GM18498 (cell line): ENCODE measurements around the gene F2RL2.
"Not testable (repeated sequence)": the region's sequence is repeated elsewhere in the genome, so short reads cannot be mapped to it uniquely, and the experiment has no call there.

ENCODE experiments used
- ATAC-seq: cut with Tn5 transposase; IDR thresholded peaks from one replicate; pipeline ENCODE4 v1.9.1; 2021; ENCODE audit warnings: mild to moderate bottlenecking, moderate library complexity; ENCODE audit not compliant: unreplicated experiment

The F2RL2 gene

DNA sequence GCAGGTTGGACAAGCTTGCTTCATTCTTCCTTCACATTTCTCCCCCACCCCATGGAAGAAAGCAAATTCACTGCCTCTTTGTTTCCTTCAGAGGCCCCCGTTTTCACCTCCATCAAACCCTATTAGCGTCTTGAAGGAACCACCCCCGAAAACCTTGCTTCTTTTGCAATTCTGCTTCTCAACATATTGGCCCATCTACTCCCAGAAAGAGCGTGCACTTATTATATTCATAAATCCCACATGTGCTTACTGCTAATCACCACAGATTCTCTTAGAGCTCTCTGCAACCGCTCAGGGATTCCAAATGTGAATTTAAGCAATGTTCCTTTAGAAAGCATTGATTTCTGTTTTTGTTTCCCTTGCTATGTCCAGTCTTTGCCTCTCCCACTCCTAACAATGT, 1.1 kb downstream of the F2RL2 start:
- ATAC-seq = no peak

DNA sequence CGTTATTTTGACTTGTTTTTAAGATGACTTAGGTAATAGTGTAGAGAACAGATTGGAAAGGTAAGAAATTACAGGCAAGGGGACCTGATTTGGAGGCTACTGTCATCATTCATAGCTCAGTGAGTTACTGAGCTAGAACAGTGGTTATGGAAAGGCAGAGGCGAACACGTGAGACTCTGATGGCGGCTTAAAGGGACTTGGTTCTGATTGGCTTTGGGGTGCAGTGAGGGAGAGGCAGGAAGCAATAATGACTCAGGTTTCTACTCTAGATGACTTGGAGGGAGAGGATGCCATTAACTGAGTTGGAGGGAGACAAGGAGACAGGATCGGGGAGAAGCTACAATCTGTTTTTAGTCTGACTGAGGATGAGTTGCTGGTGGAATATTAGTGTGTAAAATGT, 3.0 kb downstream of the F2RL2 start:
- ATAC-seq = no peak

DNA sequence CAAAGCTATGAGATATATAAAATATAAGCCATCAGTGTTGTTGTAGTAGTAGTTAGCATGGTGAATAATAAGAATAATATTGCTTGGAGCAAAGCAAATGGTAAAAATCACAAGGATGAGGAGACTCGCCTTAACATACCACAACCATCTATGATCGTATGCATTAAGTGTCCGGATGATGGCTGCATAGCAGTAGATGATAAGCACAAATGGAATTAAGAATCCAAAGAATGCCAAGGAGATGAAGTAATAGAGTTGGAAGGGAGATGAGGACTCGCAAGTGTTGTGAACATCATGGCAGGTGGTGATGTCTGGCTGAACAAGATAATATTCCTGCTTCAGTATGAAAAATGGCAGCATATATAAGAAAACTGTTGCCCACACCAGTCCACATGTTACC, 5.5 kb downstream of the F2RL2 start:
- ATAC-seq = no peak

DNA sequence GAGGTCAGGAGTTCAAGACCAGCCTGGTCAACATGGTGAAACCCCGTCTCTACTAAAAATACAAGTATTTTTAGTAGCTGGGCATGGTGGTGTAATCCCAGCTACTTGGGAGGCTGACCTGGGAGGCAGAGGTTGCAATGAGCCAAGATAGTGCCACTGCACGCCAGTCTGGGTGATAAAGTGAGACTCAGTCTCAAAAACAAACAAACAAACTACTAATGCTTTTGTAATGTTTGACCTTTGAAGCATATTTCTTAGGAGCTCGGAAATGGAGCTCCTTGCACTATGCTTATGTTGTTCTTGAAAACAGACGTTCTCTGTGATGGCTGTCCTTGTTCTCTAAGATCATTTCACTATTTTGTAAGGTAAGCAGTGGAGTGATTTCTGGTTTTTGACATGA, 6.0 kb downstream of the F2RL2 start:
- ATAC-seq = no peak

DNA sequence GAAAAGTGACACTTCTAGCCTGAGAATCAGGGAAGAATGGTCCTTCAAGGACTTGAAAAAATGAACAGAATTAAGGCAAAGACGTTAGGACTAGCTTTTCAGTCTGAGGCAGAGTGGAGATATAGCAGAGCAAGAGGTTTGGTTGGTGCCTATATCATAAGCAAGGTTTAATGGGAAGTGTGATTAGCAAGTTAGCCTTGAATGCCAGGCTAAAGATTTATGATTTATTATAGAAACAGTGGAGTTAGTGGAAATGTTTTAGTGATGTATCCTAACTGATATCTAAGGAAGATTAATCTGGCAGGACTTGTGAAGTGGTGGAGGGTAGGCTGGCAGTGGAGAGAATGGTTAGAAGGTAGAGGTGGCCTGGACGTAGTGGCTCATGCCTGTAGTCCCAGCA, 7.0 kb downstream of the F2RL2 start:
- ATAC-seq = no peak

DNA sequence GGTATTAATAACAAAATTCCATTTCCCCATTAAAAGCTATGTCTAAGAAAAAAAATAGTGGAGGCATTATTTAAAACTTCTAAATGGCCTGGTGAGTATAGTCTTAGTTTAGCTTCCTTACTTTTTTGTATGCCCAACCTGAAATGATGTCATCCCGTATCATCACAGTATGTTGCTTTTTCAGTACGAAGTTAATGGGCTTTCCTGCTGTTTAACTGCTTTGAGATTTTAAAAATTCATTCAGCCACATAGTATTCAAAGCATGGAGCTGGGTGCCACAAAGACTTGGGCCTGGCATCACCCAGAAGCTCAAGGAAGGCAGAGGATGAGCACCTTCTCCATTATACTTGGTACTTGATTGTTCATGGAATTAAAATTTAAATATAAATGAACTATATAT, 7.4 kb downstream of the F2RL2 start:
- ATAC-seq = no peak

DNA sequence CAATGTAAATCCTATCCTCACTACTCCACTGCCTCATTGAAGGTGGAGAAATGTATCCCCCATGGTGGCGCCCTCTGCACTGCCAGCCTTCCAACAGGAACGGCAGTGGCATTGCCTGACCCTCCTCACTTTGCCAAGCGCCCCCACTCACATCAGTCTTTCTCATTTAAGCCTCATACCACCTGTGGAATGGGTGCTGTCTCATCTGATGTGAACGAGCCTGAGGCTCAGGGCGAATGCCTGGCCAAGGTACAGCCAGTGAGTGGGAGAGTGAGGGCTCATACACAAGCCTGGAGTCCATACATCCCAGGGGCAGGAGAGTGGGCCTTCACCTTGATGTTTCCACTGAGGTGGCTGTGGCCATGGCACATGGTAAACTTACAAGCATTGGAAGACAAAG, 10.3 kb downstream of the F2RL2 start:
- no peak for ATAC-seq

DNA sequence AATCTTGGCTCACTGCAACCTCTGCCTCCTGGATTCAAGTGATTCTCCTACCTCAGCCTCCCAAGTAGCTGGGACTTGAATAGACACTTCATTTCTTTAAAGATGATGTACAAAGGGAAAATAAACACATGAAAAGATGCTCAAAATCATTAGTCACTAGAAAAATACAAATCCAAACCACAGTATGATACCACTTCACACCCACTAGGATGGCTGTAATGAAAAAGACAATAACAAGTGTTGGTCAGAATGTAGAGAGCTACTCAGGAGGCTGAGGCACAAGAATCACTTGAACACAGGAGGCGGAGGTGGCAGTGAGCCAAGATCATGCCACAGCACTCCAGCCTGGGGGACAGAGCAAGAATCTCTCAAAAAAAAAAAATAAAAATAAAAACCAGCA, 13.0 kb downstream of the F2RL2 start:
- no peak for ATAC-seq

DNA sequence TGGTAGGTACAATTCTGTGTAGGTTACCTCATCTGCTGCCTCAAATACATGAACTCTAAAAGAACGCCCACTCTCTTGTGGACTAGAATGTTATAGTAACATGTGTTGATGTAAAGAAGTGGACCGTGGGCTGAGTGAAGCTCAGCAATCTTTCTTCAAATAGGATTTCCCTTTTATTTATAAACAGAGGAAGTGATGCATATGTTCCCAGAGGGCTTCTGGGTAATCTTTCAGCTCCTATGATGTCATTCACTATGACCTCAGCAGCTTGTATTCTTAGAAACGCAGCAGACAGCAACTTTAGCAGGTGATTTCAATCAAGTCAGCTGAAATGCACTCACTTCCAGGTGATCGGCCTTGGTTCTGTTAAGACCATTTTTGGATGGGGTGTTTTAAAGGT, 14.4 kb downstream of the F2RL2 start:
- no peak for ATAC-seq

DNA sequence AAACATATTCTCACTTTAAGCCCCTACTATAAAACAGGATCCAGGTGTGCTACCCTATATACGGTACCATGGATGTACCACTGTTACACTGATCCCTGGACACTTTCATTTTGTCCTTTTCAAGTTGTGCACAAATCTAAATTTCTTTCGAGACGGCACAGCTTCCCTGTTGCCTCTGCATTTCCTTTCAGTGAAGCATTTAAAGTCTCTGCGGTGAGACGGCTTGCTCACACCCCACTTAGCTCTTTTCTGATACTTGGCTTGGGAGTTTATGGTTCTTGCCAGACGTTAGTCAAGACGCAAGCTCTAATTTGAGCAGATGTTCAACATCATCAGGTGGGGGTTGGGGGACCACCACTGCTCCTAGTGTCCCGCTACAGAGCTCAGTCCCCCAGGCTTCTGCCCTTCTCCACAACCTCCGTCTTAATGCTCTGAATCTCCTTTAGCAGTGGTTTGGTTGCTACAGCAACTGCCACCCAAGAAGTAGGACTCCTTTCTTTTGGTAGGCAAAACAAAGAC, 15.8 kb downstream of the F2RL2 start:
- ATAC-seq = no peak

DNA sequence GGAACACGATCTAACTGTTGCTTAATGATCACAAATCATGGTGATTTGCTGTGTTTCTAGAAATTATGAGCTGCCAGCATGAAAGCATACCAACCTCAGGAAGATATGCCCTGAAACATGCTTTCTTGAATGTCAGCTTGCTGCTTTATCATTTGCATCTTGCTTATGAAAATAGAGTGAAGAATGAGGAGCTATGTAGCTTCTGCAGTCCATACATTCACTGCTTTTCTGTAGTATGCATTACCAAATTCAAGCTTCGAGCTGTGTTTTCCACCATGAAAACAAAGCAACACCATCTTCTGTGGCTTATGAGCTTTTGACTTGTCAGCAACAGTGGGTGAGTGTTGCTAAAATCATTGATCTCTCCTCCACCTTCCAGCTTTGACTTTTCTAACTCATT, 16.5 kb downstream of the F2RL2 start:
- no peak for ATAC-seq

DNA sequence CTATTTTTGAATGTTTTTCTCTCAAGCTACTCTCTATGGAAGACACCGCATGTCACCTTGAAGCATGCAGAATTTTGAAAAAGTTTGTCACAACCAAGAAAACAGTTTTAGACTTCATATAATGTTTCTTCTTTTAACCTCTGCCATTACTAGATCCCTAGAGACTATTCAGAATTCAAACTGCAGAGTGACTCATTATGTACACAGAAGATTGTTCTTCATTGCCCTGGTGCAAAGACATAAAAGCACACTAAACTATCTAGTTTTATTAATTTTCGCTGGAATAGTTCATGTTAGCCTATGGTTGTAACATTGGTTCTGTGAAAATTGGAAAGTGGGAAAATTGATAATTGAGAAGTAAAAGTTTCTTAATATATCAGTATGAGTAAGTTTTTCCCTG, 18.4 kb downstream of the F2RL2 start:
- no peak for ATAC-seq

DNA sequence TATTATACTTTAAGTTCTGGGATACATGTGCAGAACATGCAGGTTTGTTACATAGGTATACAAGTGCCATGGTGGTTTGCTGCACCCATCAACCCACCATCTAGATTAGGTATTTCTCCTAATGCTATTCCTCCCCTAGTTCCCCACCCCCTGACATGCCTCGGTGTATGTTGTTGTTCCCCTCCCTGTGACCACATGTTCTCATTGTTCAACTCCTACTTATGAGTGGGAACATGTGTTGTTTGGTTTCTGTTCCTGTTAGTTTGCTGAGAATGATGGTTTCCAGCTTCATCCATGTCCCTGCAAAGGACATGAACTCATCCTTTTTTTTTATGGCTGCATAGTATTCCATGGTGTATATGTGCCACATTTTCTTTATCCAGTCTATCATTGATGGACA, 19.2 kb downstream of the F2RL2 start:
- ATAC-seq = not testable (repeated sequence)

DNA sequence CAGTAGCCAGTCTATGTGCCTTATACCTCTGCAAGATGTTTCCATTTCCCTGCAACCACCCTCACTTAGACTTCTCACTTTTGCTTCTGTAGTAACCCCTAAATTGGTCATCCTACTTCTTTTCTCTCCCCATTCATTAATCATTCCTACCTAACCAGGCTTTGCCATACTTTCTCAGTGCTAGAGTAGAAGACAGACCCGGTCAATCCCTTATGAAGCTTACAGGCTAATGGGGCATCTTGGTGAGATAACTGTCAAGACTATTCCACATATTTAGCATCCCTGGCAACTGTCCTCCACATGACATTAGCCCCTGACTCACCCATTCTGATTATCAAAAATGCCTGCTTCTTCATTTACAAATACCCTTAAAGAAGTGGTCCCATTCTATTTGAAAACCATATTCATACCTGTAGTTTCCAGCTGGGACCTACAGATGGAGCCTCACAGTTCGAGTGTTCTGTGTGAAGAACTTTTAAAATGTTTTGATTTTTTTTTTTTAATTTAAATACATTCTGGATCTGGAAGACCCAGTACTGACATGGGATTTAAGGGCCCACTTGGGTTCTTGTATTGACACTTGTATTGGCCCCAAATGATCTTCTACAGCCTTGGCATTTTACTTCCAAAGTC, 21.0 kb downstream of the F2RL2 start:
- ATAC-seq = no peak

DNA sequence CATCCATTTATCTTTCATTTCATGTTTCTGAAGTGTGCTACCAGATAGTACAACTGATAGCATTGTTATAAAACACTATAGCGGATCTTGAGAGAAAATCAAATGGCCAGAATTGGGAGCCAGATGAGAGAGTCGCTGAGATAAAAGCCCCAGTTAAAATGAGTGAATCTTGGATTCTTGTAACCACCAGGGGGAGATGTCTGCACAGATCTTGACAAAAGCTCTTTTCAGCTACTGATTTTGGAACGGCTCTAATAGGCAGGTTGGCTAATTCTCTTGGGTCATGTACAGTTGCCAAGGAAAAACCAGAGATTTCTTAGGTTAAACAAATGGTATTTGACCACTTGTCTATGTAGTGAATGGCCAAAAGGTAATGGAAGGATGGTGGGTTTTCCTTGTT, 21.7 kb downstream of the F2RL2 start:
- ATAC-seq = no peak

DNA sequence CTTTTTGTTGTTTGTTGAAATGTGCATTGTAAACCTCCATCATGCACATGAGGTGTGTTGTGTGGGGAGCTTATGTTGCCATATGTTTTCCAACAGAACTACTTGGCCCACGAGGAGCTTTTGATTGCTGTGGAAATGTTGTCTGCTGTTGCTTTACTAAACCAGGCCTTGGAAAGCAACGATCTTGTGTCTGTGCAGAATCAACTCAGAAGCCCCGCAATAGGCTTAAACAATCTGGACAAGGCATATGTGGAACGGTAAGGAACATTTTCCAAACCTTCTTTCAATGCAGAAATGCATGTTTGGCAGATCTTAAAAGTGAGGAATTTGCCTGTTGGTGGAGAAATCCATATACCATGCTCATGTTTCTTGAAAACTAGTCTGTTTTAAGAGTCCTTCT, 22.5 kb downstream of the F2RL2 start:
- ATAC-seq = no peak

DNA sequence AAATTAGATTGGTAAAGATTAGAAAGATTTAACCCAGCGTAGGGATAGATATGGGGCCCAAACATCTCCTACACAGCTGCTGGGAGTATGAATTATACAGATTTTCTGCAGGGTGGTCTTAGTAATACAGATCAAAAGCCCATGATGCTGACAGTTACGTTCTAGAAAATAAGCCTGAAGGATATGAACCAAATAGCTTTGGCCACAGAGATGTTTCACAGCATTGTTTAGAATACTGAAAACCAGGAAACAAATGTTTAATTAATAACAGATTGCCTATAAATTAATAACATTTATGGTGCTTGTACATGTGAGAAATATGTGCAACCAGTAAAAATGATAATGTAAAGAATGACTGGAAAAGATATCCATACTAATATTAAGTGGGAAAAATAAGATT, 24.7 kb downstream of the F2RL2 start:
- no peak for ATAC-seq

DNA sequence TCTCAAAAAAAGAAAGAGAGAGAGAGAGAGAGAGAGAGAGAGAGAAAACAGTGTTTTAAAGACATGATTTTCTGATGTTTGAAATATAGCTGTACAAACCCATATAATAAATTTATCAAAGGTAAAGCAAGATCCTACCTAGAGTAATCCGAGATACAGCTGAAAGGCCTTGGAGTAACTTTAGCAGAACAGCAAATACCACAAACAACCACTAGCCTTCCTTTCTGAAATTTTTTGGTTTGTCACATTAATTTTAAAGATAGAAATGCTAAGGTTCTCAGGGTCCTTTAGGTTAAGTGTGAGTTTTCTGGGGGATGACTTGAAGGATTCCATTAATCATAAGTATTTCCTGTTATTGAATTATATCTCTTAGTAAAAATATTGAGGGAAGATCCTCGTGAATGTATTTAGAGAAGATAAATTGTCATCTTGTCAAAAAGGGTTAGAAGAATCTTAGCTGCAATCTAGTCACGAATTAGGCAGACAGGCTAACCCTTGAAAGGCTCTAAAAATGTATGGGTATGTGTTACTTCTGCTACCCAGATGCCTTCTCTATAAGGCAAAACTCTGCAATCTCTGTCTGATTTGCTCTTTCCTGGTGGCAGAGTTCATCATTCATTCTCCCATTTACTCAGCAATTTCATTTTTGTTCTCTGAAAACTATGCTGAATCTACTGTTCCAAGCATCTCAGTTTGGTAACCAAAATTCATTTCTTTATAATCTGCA, 27.3 kb downstream of the F2RL2 start:
- ATAC-seq = no peak

DNA sequence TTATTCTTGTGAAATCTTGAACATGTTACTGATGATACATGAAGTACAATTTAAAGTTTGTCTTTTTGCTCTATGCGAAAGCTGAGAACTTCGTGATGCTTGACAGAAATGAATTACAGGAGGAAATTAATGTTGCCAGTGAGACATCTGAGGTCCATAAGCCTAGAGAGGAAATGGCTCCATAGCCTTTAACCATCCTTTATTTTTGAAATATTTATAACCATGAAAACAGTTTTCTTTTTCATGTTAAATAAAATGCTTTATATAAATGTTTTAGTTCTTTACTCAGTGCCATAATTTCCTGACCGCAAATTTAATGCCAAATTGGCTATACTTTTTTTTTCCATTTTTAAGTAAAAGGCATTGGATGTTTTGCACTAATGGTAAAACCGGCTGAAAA, 29.1 kb downstream of the F2RL2 start:
- ATAC-seq = no peak

DNA sequence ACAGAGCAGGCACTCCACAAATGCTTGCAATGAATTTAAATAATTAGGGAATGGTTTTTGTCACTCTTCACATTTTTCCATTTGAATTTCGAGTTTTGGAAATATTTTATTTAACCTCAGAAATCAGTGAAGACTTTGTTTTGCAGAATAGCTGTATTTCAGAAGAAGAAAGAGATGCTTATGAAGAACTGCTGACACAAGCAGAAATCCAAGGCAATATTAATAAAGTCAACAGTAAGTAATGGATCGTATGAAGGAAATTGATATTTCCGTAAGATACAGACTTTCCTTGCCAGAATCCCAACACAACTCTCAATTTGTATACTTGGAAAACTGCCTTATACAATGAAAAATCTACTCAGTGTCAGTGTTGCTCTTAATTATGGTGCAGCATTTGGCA, 30.5 kb downstream of the F2RL2 start:
- ATAC-seq = no peak

DNA sequence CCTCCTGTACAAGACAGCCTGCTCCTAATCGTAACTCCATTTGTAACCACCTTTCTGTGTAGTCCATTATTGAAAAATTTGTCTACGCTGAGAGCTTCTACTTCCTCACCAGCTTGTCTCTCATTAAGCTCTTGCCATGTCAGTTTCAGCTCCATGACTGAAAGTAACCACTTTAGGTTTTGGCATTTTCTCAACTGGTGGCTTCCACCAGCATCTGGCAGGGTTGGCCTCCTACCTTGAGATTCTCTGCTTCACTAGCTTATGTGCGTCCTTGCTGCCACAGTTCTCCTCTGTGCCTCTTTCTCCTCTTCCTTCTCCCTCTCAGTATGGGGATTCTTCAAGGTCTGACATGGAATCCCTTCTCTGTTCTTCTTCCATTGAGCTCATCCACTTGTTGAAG, 31.8 kb downstream of the F2RL2 start:
- ATAC-seq = no peak

DNA sequence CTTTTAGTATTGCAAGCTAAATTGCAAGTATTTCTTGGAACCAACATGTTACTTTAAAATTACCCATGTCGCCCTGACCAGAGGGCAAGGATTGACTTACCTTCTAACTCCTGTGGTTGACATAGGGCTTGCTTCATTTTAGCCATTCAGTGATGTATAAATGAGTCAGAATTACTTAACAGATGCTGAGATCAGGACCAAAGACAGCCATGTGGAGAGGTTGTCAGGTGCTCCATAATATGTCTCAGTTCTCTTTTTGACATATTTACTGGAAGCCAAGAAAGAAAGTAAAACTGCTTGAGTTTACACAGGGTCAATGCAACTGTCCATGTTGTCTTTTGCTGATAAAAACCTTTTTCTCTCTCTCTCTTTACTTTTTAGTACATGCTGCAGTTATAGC, 33.2 kb downstream of the F2RL2 start:
- peak; percentile 98 for ATAC-seq

DNA sequence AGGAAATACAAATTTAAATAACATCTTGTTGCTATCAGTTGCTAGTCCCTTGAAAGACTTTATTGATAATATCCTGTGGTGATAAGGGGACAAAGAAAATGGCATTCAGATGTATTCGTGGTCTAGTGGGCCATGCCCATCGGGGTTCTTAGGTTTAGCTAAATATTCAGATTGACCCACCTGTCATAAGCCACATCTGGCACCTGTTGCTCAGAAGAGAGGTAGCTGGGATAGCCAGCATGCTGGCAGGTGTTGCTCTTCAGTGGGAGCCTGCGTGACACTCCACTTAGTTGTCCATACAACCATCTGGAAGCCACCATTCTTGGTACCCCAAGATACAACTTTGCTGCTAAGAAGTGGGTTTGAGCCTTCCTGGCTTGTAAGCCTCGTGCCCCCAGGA, 36.7 kb downstream of the F2RL2 start:
- ATAC-seq = no peak
